Upper lobe of right lung (tissue), 1 donor: ENCODE data around the gene GRWD1. TPM values are rescaled to one million over a fixed set of nuclear protein-coding genes. Genes with fewer than 3 reads are reported as not detected.

ENCODE experiments used
- ATAC-seq: fragments of 200-7000 bp; cut with Tn5 transposase; one replicate; pipeline ENCODE4 v1.9.1; 2020; ENCODE audit warnings: mild to moderate bottlenecking, moderate library complexity
- DNase-seq: peaks from one replicate; pipeline ENCODE4 v3.0.0-alpha.2; 2020
- H3K27ac ChIP-seq: fragments of 200-600 bp; one replicate; pipeline ENCODE4 v1.8.0; 2022
- H3K27me3 ChIP-seq: fragments of 200-600 bp; one replicate; pipeline ENCODE4 v1.8.0; 2022; ENCODE audit warnings: mild to moderate bottlenecking
- H3K36me3 ChIP-seq: fragments of 200-600 bp; one replicate; pipeline ENCODE4 v1.8.0; 2022
- H3K4me1 ChIP-seq: fragments of 200-600 bp; one replicate; pipeline ENCODE4 v1.8.0; 2022
- H3K4me3 ChIP-seq: fragments of 200-600 bp; one replicate; pipeline ENCODE4 v1.8.0; 2022; ENCODE audit warnings: mild to moderate bottlenecking
- H3K9me3 ChIP-seq: fragments of 200-600 bp; one replicate; pipeline ENCODE4 v1.8.0; 2022
- intact Hi-C: fragments of 100-400 bp; cut with DNase I; formaldehyde crosslinking; loops from one replicate; pipeline ENCODE4 v1.11.0; 2022
- total RNA-seq: library from RNA; stranded (reverse); fragmentation: NEBNext Ultra II Directional; extraction: Animal tissue kit (Norgen Biotek cat#: 25700); gene quantifications from one replicate; pipeline ENCODE4 v1.2.1, GENCODE V29; 2021
- TF ChIP-seq, protein P1 (sequence below): fragments of 200-600 bp; IDR thresholded peaks from one replicate; pipeline ENCODE4 v1.8.0; 2022; ENCODE audit warnings: antibody characterized with exemption
- donor health status: DM: no; HTN: yes; CAD: no; lungs with severe emphysema.

GRWD1 gene
- total RNA-seq, 1 donor from 2014 or later = 27.1 TPM

GRCh38 chr19:48433337-48433736 is 12.4 kb upstream of the GRWD1 start:
- DNase-seq = no peak
- no peak overlapping the region for H3K4me3 ChIP-seq
- intact Hi-C loops = no loop called here
- TF ChIP-seq, protein P1, sequence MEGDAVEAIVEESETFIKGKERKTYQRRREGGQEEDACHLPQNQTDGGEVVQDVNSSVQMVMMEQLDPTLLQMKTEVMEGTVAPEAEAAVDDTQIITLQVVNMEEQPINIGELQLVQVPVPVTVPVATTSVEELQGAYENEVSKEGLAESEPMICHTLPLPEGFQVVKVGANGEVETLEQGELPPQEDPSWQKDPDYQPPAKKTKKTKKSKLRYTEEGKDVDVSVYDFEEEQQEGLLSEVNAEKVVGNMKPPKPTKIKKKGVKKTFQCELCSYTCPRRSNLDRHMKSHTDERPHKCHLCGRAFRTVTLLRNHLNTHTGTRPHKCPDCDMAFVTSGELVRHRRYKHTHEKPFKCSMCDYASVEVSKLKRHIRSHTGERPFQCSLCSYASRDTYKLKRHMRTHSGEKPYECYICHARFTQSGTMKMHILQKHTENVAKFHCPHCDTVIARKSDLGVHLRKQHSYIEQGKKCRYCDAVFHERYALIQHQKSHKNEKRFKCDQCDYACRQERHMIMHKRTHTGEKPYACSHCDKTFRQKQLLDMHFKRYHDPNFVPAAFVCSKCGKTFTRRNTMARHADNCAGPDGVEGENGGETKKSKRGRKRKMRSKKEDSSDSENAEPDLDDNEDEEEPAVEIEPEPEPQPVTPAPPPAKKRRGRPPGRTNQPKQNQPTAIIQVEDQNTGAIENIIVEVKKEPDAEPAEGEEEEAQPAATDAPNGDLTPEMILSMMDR = no peak
- no peak overlapping the region for H3K27ac ChIP-seq
- no peaks in the 10 kb centered on the region for H3K4me1 ChIP-seq
- no peak for ATAC-seq
- H3K27me3 ChIP-seq = peaks cover 5% of the 10 kb centered on the region
- no peaks in the 10 kb centered on the region for H3K36me3 ChIP-seq
- H3K9me3 ChIP-seq = no peaks in the 10 kb centered on the region

DNA sequence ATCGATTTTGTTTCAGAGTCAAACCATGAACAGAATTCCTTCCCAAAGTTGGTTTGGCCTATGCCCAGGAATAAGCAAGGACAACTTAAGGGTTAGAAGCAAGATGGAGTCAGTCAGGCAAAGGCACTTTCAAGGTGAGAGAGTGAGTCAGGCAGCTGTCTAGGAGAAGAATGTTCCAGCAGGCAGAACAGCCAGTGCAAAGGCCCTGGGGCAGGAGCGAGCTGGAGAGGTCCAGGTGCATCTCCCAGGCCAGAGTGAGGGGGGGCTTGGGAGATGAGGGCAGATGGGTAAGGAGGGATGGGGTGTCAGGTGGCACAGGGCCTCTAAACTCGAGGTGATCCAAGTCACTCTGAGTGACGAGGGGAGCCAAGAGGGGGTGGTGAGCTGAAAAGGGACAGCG is 9.2 kb upstream of the GRWD1 start:
- intact Hi-C loops = no loop called here
- Histone ChIP-seq H3K36me3 (no peaks in the 10 kb centered on the region), H3K9me3 (no peaks in the 10 kb centered on the region), H3K27me3 (peaks cover 14% of the 10 kb centered on the region), H3K4me3 (no peak overlapping the region), H3K27ac (no peak overlapping the region), H3K4me1 (no peaks in the 10 kb centered on the region)
- DNase-seq (no peak), ATAC-seq (no peak)
- TF ChIP-seq, protein P1 = no peak

DNA sequence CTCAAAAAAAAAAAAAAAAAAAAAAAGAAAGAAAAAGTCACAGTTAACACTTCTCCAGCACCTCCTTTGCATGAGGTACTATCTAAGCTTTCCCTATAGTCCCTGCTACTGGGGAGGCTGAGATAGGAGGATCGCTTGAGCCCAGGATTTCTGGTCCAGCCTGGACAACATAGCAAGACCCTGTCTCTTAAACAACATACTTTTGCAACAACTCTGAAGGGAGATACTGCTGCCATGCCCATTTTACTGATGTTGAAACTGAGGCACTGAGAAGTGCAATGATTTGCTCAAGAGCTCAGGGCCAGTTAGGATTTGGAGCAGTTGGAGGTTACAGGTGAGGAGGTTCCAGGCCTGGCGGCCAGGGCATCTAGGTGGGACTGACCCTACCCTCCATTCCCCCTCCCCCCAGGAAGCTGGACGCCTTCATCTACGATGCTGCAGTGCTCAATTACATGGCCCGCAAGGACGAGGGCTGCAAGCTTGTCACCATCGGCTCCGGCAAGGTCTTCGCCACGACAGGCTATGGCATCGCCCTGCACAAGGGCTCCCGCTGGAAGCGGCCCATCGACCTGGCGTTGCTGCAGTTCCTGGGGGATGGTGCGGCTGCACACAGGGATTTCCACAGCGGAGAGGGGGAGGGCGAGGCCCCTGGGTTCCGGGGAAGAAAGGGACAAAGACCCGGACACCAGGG is 4.3 kb upstream of the GRWD1 start:
- peaks cover 11% of the 10 kb centered on the region for H3K4me1 ChIP-seq
- DNase-seq (no peak), ATAC-seq (no peak)
- H3K4me3 ChIP-seq = no peak overlapping the region
- intact Hi-C loops = no loop called here
- no peak overlapping the region for H3K27ac ChIP-seq
- peaks cover under 1% of the 10 kb centered on the region for H3K36me3 ChIP-seq
- no peaks in the 10 kb centered on the region for H3K9me3 ChIP-seq
- H3K27me3 ChIP-seq = peaks cover 27% of the 10 kb centered on the region
- TF ChIP-seq, protein P1 = no peak

GRCh38 chr19:48442116-48443035 is 3.4 kb upstream of the GRWD1 start:
- Histone ChIP-seq H3K9me3 (no peaks in the 10 kb centered on the region), H3K36me3 (peaks cover 9% of the 10 kb centered on the region), H3K27me3 (peaks cover 24% of the 10 kb centered on the region), H3K27ac (no peak overlapping the region), H3K4me1 (peaks cover 13% of the 10 kb centered on the region), H3K4me3 (no peak overlapping the region)
- intact Hi-C loops = no loop called here
- ATAC-seq (no peak), DNase-seq (no peak)
- TF ChIP-seq, protein P1 = no peak

GRCh38 chr19:48443256-48443655 is 2.5 kb upstream of the GRWD1 start:
- peaks cover 18% of the 10 kb centered on the region for H3K36me3 ChIP-seq
- intact Hi-C loops = no loop called here
- TF ChIP-seq, protein P1 = no peak
- no peak overlapping the region for H3K27ac ChIP-seq
- H3K27me3 ChIP-seq = peaks cover 24% of the 10 kb centered on the region
- no peaks in the 10 kb centered on the region for H3K9me3 ChIP-seq
- DNase-seq = no peak
- ATAC-seq = no peak
- H3K4me1 ChIP-seq = peaks cover 13% of the 10 kb centered on the region
- H3K4me3 ChIP-seq = peak overlapping the region; percentile 34
